H9 (cell line): ENCODE measurements around the gene ANO6. TPM values are rescaled to one million over a fixed set of nuclear protein-coding genes. Genes with fewer than 3 reads are reported as not detected.

Experiments used
- DNase-seq: peaks from one replicate; pipeline ENCODE4 v3.0.0-alpha.2; 2017
- H2AFZ ChIP-seq: one replicate; pipeline ENCODE4 v1.6.1; 2013; ENCODE audit warnings: mild to moderate bottlenecking, low read length, control low read depth, moderate library complexity
- H2AK5ac ChIP-seq: 2 replicates; pipeline ENCODE4 v1.6.1; 2013; ENCODE audit warnings: low read length, control low read depth, mixed read lengths; ENCODE audit not compliant: insufficient read length
- H2BK120ac ChIP-seq: one replicate; pipeline ENCODE4 v1.6.1; 2013; ENCODE audit warnings: low read depth, mild to moderate bottlenecking, low read length, control low read depth, inconsistent platforms; ENCODE audit not compliant: poor library complexity, severe bottlenecking
- H2BK12ac ChIP-seq: 2 replicates; pipeline ENCODE4 v1.6.1; 2013; ENCODE audit warnings: low read length, control low read depth, mixed read lengths, low read depth; ENCODE audit not compliant: insufficient read length
- H2BK15ac ChIP-seq: 2 replicates; pipeline ENCODE4 v1.6.1; 2013; ENCODE audit warnings: low read depth, low read length, control low read depth
- H2BK20ac ChIP-seq: one replicate; pipeline ENCODE4 v1.6.1; 2013; ENCODE audit warnings: low read depth, mild to moderate bottlenecking, low read length, control low read depth, inconsistent platforms; ENCODE audit not compliant: poor library complexity, severe bottlenecking
- H2BK5ac ChIP-seq: 2 replicates; pipeline ENCODE4 v1.6.1; 2013; ENCODE audit warnings: low read length, control low read depth, mixed read lengths; ENCODE audit not compliant: insufficient read length
- H3K14ac ChIP-seq: 2 replicates; pipeline ENCODE4 v1.6.1; 2013; ENCODE audit warnings: low read length, control low read depth; ENCODE audit not compliant: insufficient read depth
- H3K18ac ChIP-seq: 2 replicates; pipeline ENCODE4 v1.6.1; 2013; ENCODE audit warnings: low read depth, mild to moderate bottlenecking, mixed read lengths, low read length, control low read depth; ENCODE audit not compliant: insufficient read length
- H3K23ac ChIP-seq: 2 replicates; pipeline ENCODE4 v1.6.1; 2013; ENCODE audit warnings: low read length, control low read depth, mixed read lengths, low read depth; ENCODE audit not compliant: insufficient read length
- H3K23me2 ChIP-seq: 2 replicates; pipeline ENCODE4 v1.6.1; 2013; ENCODE audit warnings: low read depth, mild to moderate bottlenecking, mixed read lengths, low read length, control low read depth; ENCODE audit not compliant: insufficient read length, poor library complexity, severe bottlenecking
- H3K27ac ChIP-seq: 2 replicates; pipeline ENCODE4 v1.5.1; 2013; ENCODE audit warnings: low read length, control low read depth, mixed read lengths, low read depth; ENCODE audit not compliant: insufficient read length
- H3K27me3 ChIP-seq: 2 replicates; pipeline ENCODE4 v1.6.1; 2013; ENCODE audit warnings: low read length, control low read depth, inconsistent platforms; ENCODE audit not compliant: insufficient read depth
- H3K4ac ChIP-seq: 2 replicates; pipeline ENCODE4 v1.6.1; 2013; ENCODE audit warnings: low read depth, mild to moderate bottlenecking, control low read depth, inconsistent platforms, low read length, moderate library complexity
- H3K4me1 ChIP-seq: 2 replicates; pipeline ENCODE4 v1.6.1; 2013; ENCODE audit warnings: low read length, control low read depth, inconsistent platforms; ENCODE audit not compliant: insufficient read depth
- H3K4me2 ChIP-seq: 2 replicates; pipeline ENCODE4 v1.6.1; 2013; ENCODE audit warnings: low read length, control low read depth, mixed read lengths; ENCODE audit not compliant: insufficient read length, insufficient read depth
- H3K56ac ChIP-seq: 2 replicates; pipeline ENCODE4 v1.6.1; 2013; ENCODE audit warnings: low read depth, mild to moderate bottlenecking, mixed read lengths, low read length, control low read depth; ENCODE audit not compliant: insufficient read length
- H3K79me1 ChIP-seq: 2 replicates; pipeline ENCODE4 v1.6.1; 2013; ENCODE audit warnings: low read depth, mild to moderate bottlenecking, moderate library complexity, low read length, control low read depth, inconsistent platforms; ENCODE audit not compliant: insufficient read depth, poor library complexity, severe bottlenecking
- H3K79me2 ChIP-seq: 2 replicates; pipeline ENCODE4 v1.6.1; 2013; ENCODE audit warnings: low read length, control low read depth, inconsistent platforms; ENCODE audit not compliant: insufficient read depth
- H3K9ac ChIP-seq: 2 replicates; pipeline ENCODE4 v1.6.1; 2013; ENCODE audit warnings: low read length, control low read depth, mixed read lengths; ENCODE audit not compliant: insufficient read length; ENCODE audit errors: extremely low read depth
- H3K9me3 ChIP-seq: one replicate; pipeline ENCODE4 v1.6.1; 2013; ENCODE audit warnings: low read depth, low read length, inconsistent platforms; ENCODE audit not compliant: control insufficient read depth
- H3T11ph ChIP-seq: one replicate; pipeline ENCODE4 v1.6.1; 2013; ENCODE audit warnings: mild to moderate bottlenecking, low read length, control low read depth, inconsistent platforms
- H4K20me1 ChIP-seq: one replicate; pipeline ENCODE4 v1.6.1; 2013; ENCODE audit not compliant: control insufficient read depth, insufficient read length, insufficient read depth
- H4K5ac ChIP-seq: 2 replicates; pipeline ENCODE4 v1.6.1; 2013; ENCODE audit warnings: low read depth, mild to moderate bottlenecking, mixed read lengths, low read length, control low read depth; ENCODE audit not compliant: insufficient read length
- H4K8ac ChIP-seq: replicated peaks from 2 replicates; pipeline ENCODE4 v1.6.1; 2013; ENCODE audit warnings: low read length, control low read depth, mixed read lengths, low read depth; ENCODE audit not compliant: insufficient read length
- H4K91ac ChIP-seq: 2 replicates; pipeline ENCODE4 v1.6.1; 2013; ENCODE audit warnings: low read depth, mild to moderate bottlenecking, moderate library complexity, mixed read lengths, low read length, control low read depth; ENCODE audit not compliant: insufficient read length
- H3K27ac Mint-ChIP-seq, 3 experiments: 2 replicates in 2 of 3; 3 replicates in 1 of 3; pipeline ENCODE4 v1.8.0; 2020 to 2021; ENCODE audit warnings: mixed read lengths in 3 of 3, mild to moderate bottlenecking in 1 of 3, moderate library complexity in 1 of 3
- H3K27me3 Mint-ChIP-seq: 2 replicates; pipeline ENCODE4 v1.8.0; 2021; ENCODE audit warnings: low read depth, mild to moderate bottlenecking, moderate library complexity, mixed read lengths
- H3K36me3 Mint-ChIP-seq, 3 experiments: 2 replicates in 2 of 3; 3 replicates in 1 of 3; pipeline ENCODE4 v1.8.0; 2020 to 2021; ENCODE audit warnings: low read depth in 3 of 3, mixed read lengths in 3 of 3; ENCODE audit not compliant: insufficient read depth in 1 of 3
- H3K4me1 Mint-ChIP-seq, 2 experiments: 2 replicates each; pipeline ENCODE4 v1.8.0; 2020; ENCODE audit warnings: mixed read lengths in 2 of 2
- H3K4me3 Mint-ChIP-seq, 2 experiments: 2 replicates in 1 of 2; 3 replicates in 1 of 2; pipeline ENCODE4 v1.8.0; 2020 to 2021; ENCODE audit warnings: mild to moderate bottlenecking in 2 of 2, mixed read lengths in 2 of 2, moderate library complexity in 1 of 2
- H3K9me3 Mint-ChIP-seq, 2 experiments: 2 replicates in 1 of 2; 3 replicates in 1 of 2; pipeline ENCODE4 v1.8.0; 2020; ENCODE audit warnings: mild to moderate bottlenecking in 2 of 2, mixed read lengths in 2 of 2, moderate library complexity in 1 of 2
- CTCF ChIP-seq: fragments of 200-600 bp; sonication (generic); conservative IDR thresholded peaks from 3 replicates; pipeline ENCODE4 v1.8.0; 2021; ENCODE audit warnings: antibody characterized with exemption, mild to moderate bottlenecking
- WGBS: extraction: QIAGEN DNeasy Blood & Tissue Kit; methylation state at CpG from one replicate; pipeline ENCODE4 v1.1.7; 2013; ENCODE audit warnings: missing lambda C conversion rate, low lambda C conversion rate, mixed read lengths; ENCODE audit not compliant: insufficient read length; ENCODE audit errors: extremely low coverage; 5-methylcytosine and 5-hydroxymethylcytosine counted together
- total RNA-seq: library from RNA; stranded (reverse); gene quantifications from 2 replicates; pipeline ENCODE4 v1.2.1, GENCODE V29; 2021

ANO6 gene
- total RNA-seq, 1 experiment from 2014 or later, result 24.3 TPM

- no peaks in the 10 kb centered on the region for H3K4me1 Mint-ChIP-seq
- H2BK12ac ChIP-seq, result no peak overlapping the region
- H2BK120ac ChIP-seq, result no peak overlapping the region
- H4K8ac ChIP-seq, result no peak overlapping the region
- H3K9me3 ChIP-seq, result no peaks in the 10 kb centered on the region
- H2AK5ac ChIP-seq, result no peak overlapping the region
- no peak overlapping the region for H3K4me2 ChIP-seq
- no peak overlapping the region for H4K5ac ChIP-seq
- no peak overlapping the region for H3K4ac ChIP-seq
- no peak for DNase-seq
- H3K9me3 Mint-ChIP-seq, result peaks cover 3% of the 10 kb centered on the region in 2 experiments; a peak in 4 of 5 replicates
- no peak overlapping the region for H2BK20ac ChIP-seq
- H3K27ac ChIP-seq, result no peak overlapping the region
- no peaks in the 10 kb centered on the region for H3K27me3 Mint-ChIP-seq
- no peak overlapping the region for H3K23ac ChIP-seq
- H2BK5ac ChIP-seq, result no peak overlapping the region
- H3K27ac Mint-ChIP-seq, result no peak overlapping the region
- no peak overlapping the region for H3K14ac ChIP-seq
- no peak overlapping the region for H2AFZ ChIP-seq
- no peaks in the 10 kb centered on the region for H3K79me2 ChIP-seq
- no peaks in the 10 kb centered on the region for H3K79me1 ChIP-seq
- TF ChIP-seq CTCF, result no peak
- no peaks in the 10 kb centered on the region for H4K20me1 ChIP-seq
- no peak overlapping the region for H3K56ac ChIP-seq
- no peak overlapping the region for H3T11ph ChIP-seq
- H2BK15ac ChIP-seq, result no peak overlapping the region
- no peak overlapping the region for H3K4me3 Mint-ChIP-seq
- no peak overlapping the region for H3K18ac ChIP-seq
- H4K91ac ChIP-seq, result no peak overlapping the region
- H3K4me1 ChIP-seq, result no peaks in the 10 kb centered on the region; the same call in 1 of the 2 replicates
- no peaks in the 10 kb centered on the region for H3K23me2 ChIP-seq
- H3K9ac ChIP-seq, result no peak overlapping the region
- no peaks in the 10 kb centered on the region for H3K27me3 ChIP-seq
- WGBS, result no CpG with 5 or more reads among the region's 1 CpG
- H3K36me3 Mint-ChIP-seq, result peaks cover 12 to 19% (median 15%) of the 10 kb centered on the region in 3 experiments
Observed at GRCh38 chr12:45312012-45312411, 96.1 kb downstream of the ANO6 start.
